ENCODE data around the gene KLF2.

Gene KLF2

DNA sequence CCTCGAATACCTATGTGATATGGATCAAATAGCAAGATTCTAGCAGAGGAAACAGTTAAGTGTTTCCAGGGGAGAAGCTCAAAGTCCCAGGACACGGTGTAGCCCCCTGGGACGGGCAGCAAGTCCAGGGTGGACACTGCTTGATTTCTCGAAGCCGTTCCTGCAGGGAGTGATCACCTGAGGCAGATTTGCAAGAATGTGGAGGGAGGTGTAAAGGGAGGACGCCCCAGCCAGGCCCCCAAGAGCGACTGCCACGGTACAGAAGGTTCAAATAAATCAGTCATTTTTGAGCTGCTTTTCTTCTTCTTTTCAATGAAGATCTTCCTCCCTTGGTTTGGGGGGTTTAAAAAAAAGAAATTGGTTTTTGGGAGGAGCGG lies 41.4 kb downstream of the KLF2 start:
- Histone ChIP-seq H3K27me3 (ENCODE audit: insufficient read depth, low read length) (no peaks in the 10 kb centered on the region), H2AFZ (ENCODE audit: low read depth, low read length) (no peak overlapping the region), H3K36me3 (ENCODE audit: insufficient read depth, low read length) (no peaks in the 10 kb centered on the region), H3K4me3 (ENCODE audit: low read length) (no peak overlapping the region), H3K4me1 (ENCODE audit: insufficient read depth, low read length) (no peaks in the 10 kb centered on the region), H3K9me3 (ENCODE audit: low read length) (no peaks in the 10 kb centered on the region)

DNA sequence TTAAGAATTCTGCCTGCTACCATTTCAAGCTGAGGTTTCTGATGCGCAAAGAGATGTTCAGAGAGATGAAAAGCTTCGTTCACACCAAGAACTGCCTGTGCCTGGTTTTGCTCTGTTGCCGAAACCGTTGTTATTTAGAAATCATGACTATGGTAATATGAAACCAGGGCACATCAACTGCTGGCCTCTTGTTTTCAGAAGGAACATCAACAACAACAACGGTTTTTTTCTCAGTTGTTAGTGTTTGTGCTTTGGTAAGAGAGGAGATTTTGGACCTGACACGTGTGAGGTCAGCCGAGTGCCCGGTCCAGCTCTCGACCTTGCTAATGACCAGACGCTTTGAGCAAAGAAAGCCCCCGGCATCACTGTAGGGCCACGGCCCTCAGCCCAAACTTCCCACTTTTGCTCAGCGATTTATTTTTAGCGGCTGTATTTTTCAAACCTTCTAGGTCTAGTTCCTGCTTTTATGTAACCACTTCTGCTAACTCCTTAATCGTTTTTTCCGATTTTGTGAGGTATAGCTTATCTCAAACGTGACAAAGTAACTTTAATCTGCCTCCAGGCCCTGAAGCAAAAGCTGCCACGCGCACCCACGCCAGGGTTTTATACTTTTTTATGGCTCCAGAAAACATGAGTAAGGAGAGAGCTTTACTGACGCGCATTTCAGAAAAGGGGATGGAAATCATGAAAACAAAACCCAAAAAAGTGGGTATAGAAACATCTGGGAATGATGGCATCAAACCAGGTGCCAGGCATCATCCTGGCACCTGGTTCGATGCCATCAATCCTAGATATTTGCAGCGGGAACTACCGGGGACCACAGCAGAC lies 42.0 kb downstream of the KLF2 start:
- no peaks in the 10 kb centered on the region for H3K9me3 ChIP-seq (ENCODE audit: low read length)
- no peak overlapping the region for H2AFZ ChIP-seq (ENCODE audit: low read depth, low read length)
- no peak overlapping the region for H3K4me3 ChIP-seq (ENCODE audit: low read length)
- H3K4me1 ChIP-seq (ENCODE audit: insufficient read depth, low read length): no peaks in the 10 kb centered on the region
- no peaks in the 10 kb centered on the region for H3K36me3 ChIP-seq (ENCODE audit: insufficient read depth, low read length)
- H3K27me3 ChIP-seq (ENCODE audit: insufficient read depth, low read length): no peaks in the 10 kb centered on the region

DNA sequence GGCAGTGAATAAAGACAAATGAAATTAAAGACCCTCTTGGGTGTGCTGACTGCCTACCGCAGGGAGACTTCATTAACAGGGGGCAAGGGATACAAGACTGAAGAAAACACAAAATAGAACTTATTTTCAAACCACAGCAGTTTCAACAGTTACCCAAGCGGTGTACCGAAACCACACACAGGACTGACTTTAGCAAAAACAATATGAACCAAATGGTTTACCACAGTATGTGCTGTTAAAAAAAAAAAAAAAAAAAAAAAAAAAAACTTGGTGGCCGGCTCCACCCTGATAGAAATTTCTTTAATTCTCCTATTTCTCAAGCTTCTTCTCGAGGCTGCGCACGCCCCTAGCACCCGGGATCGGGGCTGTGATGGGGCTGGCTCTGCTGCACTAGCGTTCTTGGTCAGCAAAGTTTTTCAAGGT lies 42.6 kb downstream of the KLF2 start:
- no peaks in the 10 kb centered on the region for H3K4me1 ChIP-seq (ENCODE audit: insufficient read depth, low read length)
- H2AFZ ChIP-seq (ENCODE audit: low read depth, low read length): no peak overlapping the region
- no peaks in the 10 kb centered on the region for H3K9me3 ChIP-seq (ENCODE audit: low read length)
- H3K4me3 ChIP-seq (ENCODE audit: low read length): no peak overlapping the region
- H3K27me3 ChIP-seq (ENCODE audit: insufficient read depth, low read length): no peaks in the 10 kb centered on the region
- peaks cover under 1% of the 10 kb centered on the region for H3K36me3 ChIP-seq (ENCODE audit: insufficient read depth, low read length)

DNA sequence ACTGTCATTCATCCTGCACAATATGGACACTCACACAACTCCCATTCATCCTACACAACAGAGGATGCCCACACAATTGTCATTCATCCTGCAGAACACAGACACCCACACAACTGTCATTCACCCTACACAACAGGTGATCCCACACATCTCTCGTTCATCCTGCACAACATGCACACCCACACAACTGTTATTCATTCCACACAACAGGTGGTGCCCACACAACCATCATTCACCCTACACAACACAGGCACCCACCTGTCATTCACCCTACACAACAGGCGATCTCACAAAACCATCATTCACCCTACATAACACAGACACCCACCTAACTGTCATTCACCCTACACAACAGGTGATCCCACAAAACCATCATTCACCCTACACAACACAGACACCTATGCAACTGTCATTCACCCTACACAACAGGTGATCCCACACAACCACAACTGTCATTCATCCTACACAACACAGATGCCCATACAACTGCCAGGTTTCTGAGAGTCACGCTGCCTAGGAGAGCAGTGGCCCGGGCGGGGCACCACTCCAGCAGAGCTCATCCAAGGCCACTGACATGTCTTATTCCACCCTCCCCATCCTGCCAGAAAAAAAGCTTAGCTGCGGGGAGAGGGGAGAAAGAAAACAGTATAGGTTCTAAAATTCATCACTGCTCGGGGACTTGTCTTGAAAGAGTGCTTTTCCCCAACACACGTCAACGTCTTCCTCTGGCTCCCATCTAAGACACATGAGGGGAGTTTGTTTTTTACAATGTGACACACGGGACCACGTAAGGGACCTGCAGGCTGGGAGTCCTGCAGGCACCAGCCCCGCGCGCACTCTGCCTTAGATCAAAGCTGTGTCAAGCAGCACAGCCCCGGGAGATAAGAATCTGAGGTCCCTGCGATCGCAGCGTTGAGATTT lies 44.0 kb downstream of the KLF2 start:
- peaks cover 6% of the 10 kb centered on the region for H3K36me3 ChIP-seq (ENCODE audit: insufficient read depth, low read length)
- H3K9me3 ChIP-seq (ENCODE audit: low read length): no peaks in the 10 kb centered on the region
- no peaks in the 10 kb centered on the region for H3K27me3 ChIP-seq (ENCODE audit: insufficient read depth, low read length)
- no peak overlapping the region for H2AFZ ChIP-seq (ENCODE audit: low read depth, low read length)
- H3K4me3 ChIP-seq (ENCODE audit: low read length): no peak overlapping the region
- no peaks in the 10 kb centered on the region for H3K4me1 ChIP-seq (ENCODE audit: insufficient read depth, low read length)

DNA sequence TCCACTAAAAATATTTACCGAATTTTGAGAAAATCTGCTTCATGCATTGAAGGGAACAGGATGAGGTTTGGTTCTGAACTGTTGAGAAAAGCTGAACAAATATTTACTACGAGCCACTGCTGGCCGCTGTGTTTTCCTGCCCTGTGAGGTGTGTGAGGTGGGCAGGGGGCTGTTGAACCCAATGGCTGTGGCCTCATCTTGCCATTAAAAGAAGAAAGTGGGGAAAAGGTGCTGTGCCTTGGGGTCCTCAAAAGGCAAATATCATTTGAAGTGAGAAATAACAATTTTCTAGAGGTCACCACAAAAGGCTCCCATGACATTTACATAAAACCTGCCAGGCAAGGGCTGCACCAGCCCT lies 44.7 kb downstream of the KLF2 start:
- Histone ChIP-seq H3K27me3 (ENCODE audit: insufficient read depth, low read length) (no peaks in the 10 kb centered on the region), H2AFZ (ENCODE audit: low read depth, low read length) (no peak overlapping the region), H3K36me3 (ENCODE audit: insufficient read depth, low read length) (peaks cover 13% of the 10 kb centered on the region)

DNA sequence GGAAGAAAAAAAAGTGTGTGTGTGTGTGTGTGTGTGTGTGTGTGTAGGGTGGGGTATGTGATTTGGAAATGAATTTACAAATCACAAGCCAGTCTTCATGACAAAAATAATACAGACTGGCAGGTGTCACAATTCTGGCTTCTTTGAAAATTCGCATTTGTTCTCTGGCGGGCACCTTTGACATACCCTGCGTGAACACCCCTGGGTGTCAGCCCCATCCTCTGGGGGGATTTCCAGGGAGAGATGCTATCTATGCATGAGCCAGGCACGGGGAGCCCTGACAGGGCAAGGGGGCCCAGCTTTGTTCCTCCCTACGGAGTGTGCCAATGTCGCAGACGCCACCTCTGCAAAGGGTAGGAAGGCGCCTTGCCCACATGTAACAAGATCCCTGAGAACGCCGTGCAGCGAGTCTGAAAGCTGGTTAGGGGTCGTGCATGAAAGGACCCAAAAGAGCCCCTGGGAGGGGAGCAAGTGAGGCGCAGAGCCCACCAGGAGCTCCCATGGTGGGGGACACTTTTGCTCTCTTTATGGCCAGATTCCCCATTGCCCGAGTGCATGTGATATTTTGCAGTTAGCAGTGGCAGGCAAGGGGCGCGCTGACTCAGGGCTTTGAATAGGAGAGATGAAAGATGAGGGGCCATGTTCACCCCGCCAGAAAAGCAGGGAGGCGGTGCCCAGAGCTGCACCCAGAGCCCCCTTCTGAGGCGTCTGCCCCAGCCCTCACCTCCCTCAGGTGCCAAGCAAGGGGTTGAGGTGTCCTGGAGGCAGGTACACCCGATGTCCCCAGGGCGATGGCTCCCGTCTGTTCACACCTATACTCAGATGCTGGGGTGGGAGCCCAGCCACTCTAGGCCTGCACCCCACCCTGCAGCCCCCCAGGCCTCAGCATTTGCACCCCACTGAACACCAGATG lies 45.3 kb downstream of the KLF2 start:
- no peaks in the 10 kb centered on the region for H3K9me3 ChIP-seq (ENCODE audit: low read length)
- H3K36me3 ChIP-seq (ENCODE audit: insufficient read depth, low read length): peaks cover 19% of the 10 kb centered on the region
- H2AFZ ChIP-seq (ENCODE audit: low read depth, low read length): no peak overlapping the region
- H3K4me1 ChIP-seq (ENCODE audit: insufficient read depth, low read length): no peaks in the 10 kb centered on the region
- no peaks in the 10 kb centered on the region for H3K27me3 ChIP-seq (ENCODE audit: insufficient read depth, low read length)
- H3K4me3 ChIP-seq (ENCODE audit: low read length): no peak overlapping the region

More for the DNA sequence above, 44.7 kb downstream of the KLF2 start:
- Histone ChIP-seq H3K9me3 (ENCODE audit: low read length) (no peaks in the 10 kb centered on the region), H3K4me1 (ENCODE audit: insufficient read depth, low read length) (no peaks in the 10 kb centered on the region), H3K4me3 (ENCODE audit: low read length) (no peak overlapping the region)

DNA sequence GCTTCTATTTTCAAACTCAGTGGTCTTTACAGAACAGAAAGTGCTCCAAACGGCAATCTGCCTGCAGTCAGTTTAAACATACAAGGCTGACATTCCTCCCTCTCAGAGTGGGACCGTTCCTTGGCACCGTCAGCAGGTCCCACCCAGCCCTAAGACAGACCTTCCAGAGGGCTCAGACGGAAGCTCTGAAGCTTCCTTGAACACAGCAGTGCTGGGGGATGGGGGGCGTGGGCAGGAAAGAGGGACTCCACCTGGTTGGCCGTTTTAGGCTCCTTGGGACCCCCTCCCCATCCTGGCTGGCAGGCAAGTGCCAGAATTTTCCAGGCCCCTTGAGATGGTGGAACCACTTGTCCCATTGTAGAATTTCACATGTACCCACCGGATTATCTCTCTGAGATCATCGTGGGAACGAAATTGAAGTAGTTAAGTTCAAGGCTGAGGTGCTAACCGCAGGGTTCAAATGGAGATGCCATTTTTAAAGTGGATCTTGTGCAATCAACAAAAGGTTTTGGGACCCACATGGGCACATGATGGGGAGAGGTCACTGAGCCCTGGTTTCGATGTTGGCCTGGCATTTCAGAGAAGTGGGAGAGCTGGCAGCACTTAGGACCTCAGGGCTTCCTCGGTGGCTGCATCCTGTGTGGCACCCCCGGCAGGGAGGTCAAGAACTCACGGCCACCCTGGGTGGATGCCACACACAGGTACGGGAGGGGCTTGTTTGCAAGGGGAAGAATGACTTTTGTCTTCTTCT lies 46.2 kb downstream of the KLF2 start:
- Histone ChIP-seq H2AFZ (ENCODE audit: low read depth, low read length) (no peak overlapping the region), H3K27me3 (ENCODE audit: insufficient read depth, low read length) (no peaks in the 10 kb centered on the region), H3K4me1 (ENCODE audit: insufficient read depth, low read length) (no peaks in the 10 kb centered on the region), H3K36me3 (ENCODE audit: insufficient read depth, low read length) (peaks cover 27% of the 10 kb centered on the region), H3K4me3 (ENCODE audit: low read length) (no peak overlapping the region), H3K9me3 (ENCODE audit: low read length) (no peaks in the 10 kb centered on the region)

DNA sequence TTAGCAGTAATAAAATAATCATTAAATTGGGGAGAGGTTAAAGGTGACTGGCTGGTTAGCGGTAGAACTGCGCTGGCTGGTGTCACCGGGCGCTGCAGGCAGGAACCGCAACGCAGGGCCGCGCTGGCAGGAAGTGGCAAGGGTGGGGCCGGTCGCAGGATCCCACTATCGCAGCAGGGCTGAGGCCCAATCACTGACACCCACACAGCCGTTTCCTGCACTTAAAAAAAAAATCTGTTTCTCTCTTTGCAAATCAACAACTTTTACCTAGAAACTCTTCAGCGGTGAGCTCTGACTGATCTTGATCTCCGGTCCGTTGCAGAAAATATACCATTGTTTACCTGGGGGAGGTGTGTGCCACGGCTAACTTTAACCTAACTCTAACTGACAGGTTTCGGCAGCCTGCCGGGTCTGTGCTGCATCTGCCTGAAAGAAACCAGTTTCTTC lies 46.9 kb downstream of the KLF2 start:
- Histone ChIP-seq H3K36me3 (ENCODE audit: insufficient read depth, low read length) (peaks cover 30% of the 10 kb centered on the region), H3K9me3 (ENCODE audit: low read length) (no peaks in the 10 kb centered on the region)

DNA sequence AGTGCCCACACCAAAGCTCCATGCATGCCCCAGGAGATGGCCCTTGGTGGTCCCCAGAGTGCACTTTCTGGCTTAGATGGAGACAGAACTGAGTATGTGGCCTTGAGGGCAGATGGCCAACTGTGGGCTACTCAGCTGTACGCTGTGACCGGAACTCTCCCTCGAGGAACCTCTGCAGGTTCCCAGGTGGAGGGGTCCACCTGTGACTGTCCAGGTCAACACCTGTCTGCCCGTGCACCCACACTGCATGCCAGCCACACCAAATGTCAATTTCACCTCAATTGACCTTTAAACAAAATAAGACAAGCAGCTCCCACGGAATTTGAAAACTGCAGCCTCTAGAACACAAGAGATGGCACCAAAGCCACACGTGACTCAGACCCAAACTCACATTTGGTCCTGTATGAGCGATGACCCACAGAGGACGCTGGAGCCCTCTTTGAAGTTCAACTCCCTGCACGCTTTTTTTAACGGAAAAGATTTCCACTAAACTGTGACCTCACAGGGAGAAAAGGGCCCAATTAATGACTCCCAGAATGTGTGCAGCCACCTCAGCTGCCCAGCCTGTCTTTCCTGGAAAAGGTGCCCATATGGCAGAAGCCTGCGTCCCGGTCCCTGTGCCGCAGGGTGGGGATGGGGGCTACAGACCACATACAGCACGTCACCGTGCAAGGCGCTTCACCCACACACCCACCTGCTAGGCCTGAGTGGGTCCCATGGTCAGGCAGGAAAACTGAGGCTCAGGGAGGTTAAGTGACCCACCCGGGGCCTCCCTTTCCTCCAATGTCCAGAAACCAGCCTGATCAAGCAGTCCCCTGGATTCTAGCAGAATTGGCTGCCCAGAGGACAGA lies 47.7 kb downstream of the KLF2 start:
- H3K36me3 ChIP-seq (ENCODE audit: insufficient read depth, low read length): peaks cover 36% of the 10 kb centered on the region
- H2AFZ ChIP-seq (ENCODE audit: low read depth, low read length): no peak overlapping the region
- no peaks in the 10 kb centered on the region for H3K9me3 ChIP-seq (ENCODE audit: low read length)
- H3K27me3 ChIP-seq (ENCODE audit: insufficient read depth, low read length): no peaks in the 10 kb centered on the region
- no peak overlapping the region for H3K4me3 ChIP-seq (ENCODE audit: low read length)
- H3K4me1 ChIP-seq (ENCODE audit: insufficient read depth, low read length): no peaks in the 10 kb centered on the region

More for the DNA sequence above, 46.9 kb downstream of the KLF2 start:
- Histone ChIP-seq H2AFZ (ENCODE audit: low read depth, low read length) (no peak overlapping the region), H3K4me3 (ENCODE audit: low read length) (no peak overlapping the region), H3K27me3 (ENCODE audit: insufficient read depth, low read length) (no peaks in the 10 kb centered on the region), H3K4me1 (ENCODE audit: insufficient read depth, low read length) (no peaks in the 10 kb centered on the region)

DNA sequence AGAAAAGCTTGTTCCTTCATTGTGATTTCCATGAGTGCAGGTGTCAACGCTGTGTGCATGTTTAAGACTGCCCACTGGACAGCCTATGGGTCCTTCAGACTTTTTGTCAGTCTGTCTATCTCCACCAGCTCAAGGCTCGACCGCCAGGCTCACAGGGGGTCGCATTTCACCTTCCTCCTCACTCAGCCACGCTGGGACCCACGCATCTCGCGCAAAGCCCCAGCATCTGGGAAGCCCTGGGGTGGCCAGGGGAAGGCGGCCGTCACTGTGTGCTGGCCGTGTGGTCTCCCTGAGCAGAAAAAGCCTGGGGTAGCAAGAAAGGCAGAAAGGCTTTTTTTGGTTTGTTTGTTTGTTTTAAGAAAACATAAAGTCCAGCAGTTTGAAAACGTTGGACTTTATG lies 48.5 kb downstream of the KLF2 start:
- H2AFZ ChIP-seq (ENCODE audit: low read depth, low read length): no peak overlapping the region
- H3K9me3 ChIP-seq (ENCODE audit: low read length): no peaks in the 10 kb centered on the region
- no peak overlapping the region for H3K4me3 ChIP-seq (ENCODE audit: low read length)
- no peaks in the 10 kb centered on the region for H3K4me1 ChIP-seq (ENCODE audit: insufficient read depth, low read length)
- H3K27me3 ChIP-seq (ENCODE audit: insufficient read depth, low read length): no peaks in the 10 kb centered on the region
- peaks cover 42% of the 10 kb centered on the region for H3K36me3 ChIP-seq (ENCODE audit: insufficient read depth, low read length)

DNA sequence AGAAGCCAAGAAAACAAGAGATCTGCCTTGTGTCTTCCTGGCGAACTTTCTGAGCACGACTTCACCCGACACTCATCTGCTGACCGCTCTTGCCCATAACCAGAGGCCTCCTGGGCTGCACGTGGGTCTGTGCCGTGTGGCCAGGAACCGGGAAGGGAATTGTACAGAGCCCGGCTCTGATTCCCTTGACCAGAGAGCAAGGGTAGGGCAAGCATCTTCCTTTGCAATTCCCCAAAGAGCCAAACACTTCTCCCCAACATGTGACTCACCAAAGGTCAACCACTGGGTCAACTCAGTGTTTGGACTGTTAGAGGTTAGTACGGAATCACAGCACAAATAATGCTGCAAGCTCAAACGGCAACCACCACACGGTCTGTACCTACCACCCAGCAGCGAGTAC lies 48.9 kb downstream of the KLF2 start:
- Histone ChIP-seq H3K4me3 (ENCODE audit: low read length) (no peak overlapping the region), H3K4me1 (ENCODE audit: insufficient read depth, low read length) (no peaks in the 10 kb centered on the region), H2AFZ (ENCODE audit: low read depth, low read length) (no peak overlapping the region), H3K9me3 (ENCODE audit: low read length) (no peaks in the 10 kb centered on the region), H3K36me3 (ENCODE audit: insufficient read depth, low read length) (peaks cover 47% of the 10 kb centered on the region), H3K27me3 (ENCODE audit: insufficient read depth, low read length) (no peaks in the 10 kb centered on the region)
